SK-N-SH (cell line): Measurements from ENCODE around the gene SNIP1. TPM values are rescaled to one million over a fixed set of nuclear protein-coding genes. Genes with fewer than 3 reads are reported as not detected.

Source experiments
- CTCF ChIA-PET: fragments of 300-600, 350-600 bp; formaldehyde crosslinking; extraction: SDS; loops from one replicate; lab custom pipeline; 2021; lab: Yijun Ruan, JAX
- POLR2A ChIA-PET: fragments of 350-600 bp; sonication (Branson Sonifier 250); formaldehyde crosslinking; extraction: SDS; loops from one replicate; lab custom pipeline; 2020; ENCODE audit warnings: antibody characterized with exemption, inconsistent platforms; lab: Yijun Ruan, JAX
- DNase-seq: peaks from one replicate; pipeline ENCODE4 v3.0.0; 2012
- H2AFZ ChIP-seq: fragments of 200-600 bp; sonication (generic); 2 replicates; pipeline ENCODE4 v1.8.1; 2016; ENCODE audit warnings: antibody characterized with exemption, mild to moderate bottlenecking, low read depth
- H3F3A ChIP-seq: fragments of 200-600 bp; sonication (generic); replicated peaks from 2 replicates; pipeline ENCODE3; 2016; ENCODE audit warnings: antibody characterized with exemption, mild to moderate bottlenecking; ENCODE audit not compliant: insufficient read depth
- H3K27ac ChIP-seq, 2 experiments: fragments of 200-500 bp in 1 of 2; fragments of 200-600 bp in 1 of 2; sonication (Bioruptor generic) in 1 of 2; sonication (generic), shearing (Covaris generic) in 1 of 2; 2 replicates each; pipeline versions ENCODE4 v1.5.1 to v1.6.1; 2014 to 2016; ENCODE audit warnings: low read depth in 2 of 2, inconsistent platforms in 1 of 2, low read length in 1 of 2, mild to moderate bottlenecking in 1 of 2, mixed read lengths in 1 of 2
- H3K27me3 ChIP-seq: fragments of 200-600 bp; sonication (generic), shearing (Covaris generic); 2 replicates; pipeline ENCODE4 v1.6.1; 2016; ENCODE audit warnings: mixed run types; ENCODE audit not compliant: insufficient read depth
- H3K36me3 ChIP-seq, 2 experiments: fragments of 200-500 bp in 1 of 2; fragments of 200-600 bp in 1 of 2; sonication (Bioruptor generic) in 1 of 2; sonication (generic) in 1 of 2; replicated peaks in 1 of 2; 2 replicates each; pipeline versions ENCODE3 to v1.5.1; 2014 to 2016; ENCODE audit warnings: low read length in 1 of 2, mild to moderate bottlenecking in 1 of 2; ENCODE audit not compliant: insufficient read depth in 2 of 2, control insufficient read depth in 1 of 2
- H3K4me1 ChIP-seq, 2 experiments: fragments of 200-500 bp in 1 of 2; fragments of 200-600 bp in 1 of 2; sonication (Bioruptor generic) in 1 of 2; sonication (generic), shearing (Covaris generic) in 1 of 2; 2 replicates each; pipeline versions ENCODE4 v1.5.1 to v1.6.1; 2014 to 2016; ENCODE audit warnings: low read depth in 1 of 2, low read length in 1 of 2, mixed run types in 1 of 2; ENCODE audit not compliant: insufficient read depth in 2 of 2, control insufficient read depth in 1 of 2
- H3K4me2 ChIP-seq: fragments of 200-600 bp; sonication (generic), shearing (Covaris generic); 2 replicates; pipeline ENCODE4 v1.6.1; 2017; ENCODE audit warnings: mixed run types
- H3K4me3 ChIP-seq, 2 experiments: fragments of 200-500 bp in 1 of 2; fragments of 200-600 bp in 1 of 2; sonication (Bioruptor generic) in 1 of 2; sonication (generic), shearing (Covaris generic) in 1 of 2; 2 replicates each; pipeline versions ENCODE4 v1.5.1 to v1.8.1; 2014 to 2016; ENCODE audit warnings: low read depth in 2 of 2, inconsistent platforms in 1 of 2, low read length in 1 of 2, mild to moderate bottlenecking in 1 of 2, mixed read lengths in 1 of 2, moderate library complexity in 1 of 2
- H3K79me2 ChIP-seq: fragments of 200-600 bp; sonication (generic); 2 replicates; pipeline ENCODE4 v1.8.1; 2017; ENCODE audit warnings: mild to moderate bottlenecking; ENCODE audit not compliant: insufficient read depth
- H3K9ac ChIP-seq: fragments of 200-600 bp; sonication (generic); 2 replicates; pipeline ENCODE4 v1.6.1; 2017; ENCODE audit warnings: mixed run types
- H3K9me2 ChIP-seq: fragments of 200-600 bp; sonication (generic); 2 replicates; pipeline ENCODE4 v1.6.1; 2017; ENCODE audit warnings: mixed run types
- H3K9me3 ChIP-seq: fragments of 200-600 bp; sonication (generic); 2 replicates; pipeline ENCODE4 v1.6.1; 2017; ENCODE audit warnings: mixed run types, mild to moderate bottlenecking, moderate library complexity
- H4K20me1 ChIP-seq: fragments of 200-600 bp; sonication (generic); 2 replicates; pipeline ENCODE4 v1.6.1; 2017; ENCODE audit warnings: mild to moderate bottlenecking, mixed run types; ENCODE audit not compliant: insufficient read depth
- CHD2 ChIP-seq: fragments of 150-350 bp; IDR thresholded peaks from 2 replicates; pipeline ENCODE4 v1.6.1; 2018; ENCODE audit warnings: low read length; ENCODE audit not compliant: partially characterized antibody
- ELF1 ChIP-seq: IDR thresholded peaks from 2 replicates; pipeline ENCODE4 v1.4.0; 2012
- EP300 ChIP-seq, 2 experiments: IDR thresholded peaks; 2 replicates each; pipeline versions ENCODE4 v1.4.0 to v1.6.1; 2012; ENCODE audit warnings: borderline replicate concordance in 1 of 2, low read depth in 1 of 2, low read length in 1 of 2
- FOSL2 ChIP-seq: IDR thresholded peaks from 2 replicates; pipeline ENCODE4 v1.4.0; 2012; ENCODE audit warnings: low read depth, mild to moderate bottlenecking, moderate library complexity, borderline replicate concordance
- FOXJ3 ChIP-seq: sonication (generic); formaldehyde crosslinking; IDR thresholded peaks from 2 replicates; pipeline ENCODE4 v1.5.1; 2020; ENCODE audit warnings: mild to moderate bottlenecking, missing genetic modification reagents
- FOXM1 ChIP-seq: IDR thresholded peaks from 2 replicates; pipeline ENCODE4 v1.4.0; 2012; ENCODE audit warnings: low read depth, mild to moderate bottlenecking
- GABPA ChIP-seq: IDR thresholded peaks from 2 replicates; pipeline ENCODE4 v1.4.0; 2012; ENCODE audit warnings: low read depth, mild to moderate bottlenecking
- GATA2 ChIP-seq: sonication (generic); formaldehyde crosslinking; IDR thresholded peaks from 2 replicates; pipeline ENCODE4 v1.5.0; 2020; ENCODE audit warnings: mild to moderate bottlenecking, missing genetic modification reagents
- MEF2A ChIP-seq: IDR thresholded peaks from 2 replicates; pipeline ENCODE4 v1.4.0; 2012; ENCODE audit warnings: low read depth, borderline replicate concordance
- MXI1 ChIP-seq: IDR thresholded peaks from 2 replicates; pipeline ENCODE4 v1.6.1; 2012; ENCODE audit warnings: mild to moderate bottlenecking, low read depth, low read length, improper control_type of control experiment
- NRF1 ChIP-seq: IDR thresholded peaks from 2 replicates; pipeline ENCODE4 v1.6.1; 2012; ENCODE audit warnings: low read depth, mild to moderate bottlenecking, low read length
- RCOR1 ChIP-seq: fragments of 150-350 bp; IDR thresholded peaks from 2 replicates; pipeline ENCODE4 v1.6.1; 2017; ENCODE audit warnings: antibody characterized with exemption, low read length
- RFX5 ChIP-seq: IDR thresholded peaks from 2 replicates; pipeline ENCODE4 v1.6.1; 2012; ENCODE audit warnings: mild to moderate bottlenecking, improper control_type of control experiment, low read length
- RXRA ChIP-seq: IDR thresholded peaks from 2 replicates; pipeline ENCODE4 v1.4.0; 2012; ENCODE audit warnings: low read depth, mild to moderate bottlenecking, borderline replicate concordance
- SIN3A ChIP-seq: IDR thresholded peaks from 2 replicates; pipeline ENCODE4 v1.6.1; 2012; ENCODE audit warnings: low read depth, mild to moderate bottlenecking, low read length, moderate library complexity, borderline replicate concordance
- SMC3 ChIP-seq: IDR thresholded peaks from 2 replicates; pipeline ENCODE4 v1.6.1; 2012; ENCODE audit warnings: low read depth, low read length, improper control_type of control experiment
- TAF1 ChIP-seq: IDR thresholded peaks from 2 replicates; pipeline ENCODE4 v1.6.1; 2012; ENCODE audit warnings: low read depth, mild to moderate bottlenecking, low read length, moderate library complexity, borderline replicate concordance
- TCF12 ChIP-seq: IDR thresholded peaks from 2 replicates; pipeline ENCODE4 v1.4.0; 2012
- YY1 ChIP-seq: IDR thresholded peaks from 2 replicates; pipeline ENCODE4 v1.4.0; 2012; ENCODE audit warnings: low read depth, mild to moderate bottlenecking
- WGBS: methylation state at CpG from one replicate; pipeline ENCODE4 v1.1.6; 2017; ENCODE audit warnings: low lambda C conversion rate; 5-methylcytosine and 5-hydroxymethylcytosine counted together
- polyA plus RNA-seq, 3 experiments: library from polyadenylated mRNA; depleted of rRNA; stranded (reverse); fragments of >200 nt; gene quantifications; 2 replicates each; pipeline ENCODE4 v1.2.3, GENCODE V29; 2012
- TF ChIP-seq, protein P1 (sequence below): IDR thresholded peaks from 2 replicates; pipeline ENCODE4 v1.4.0; 2012; ENCODE audit warnings: low read depth
- TF ChIP-seq, protein P2 (sequence below): fragments of 150-350 bp; IDR thresholded peaks from 2 replicates; pipeline ENCODE4 v1.6.1; 2017; ENCODE audit warnings: antibody characterized with exemption, low read length, low read depth, borderline replicate concordance
- TF ChIP-seq, protein P3 (sequence below): fragments of 200-600 bp; sonication (generic); IDR thresholded peaks from 2 replicates; pipeline ENCODE4 v1.6.1; 2017; ENCODE audit warnings: antibody characterized with exemption, mild to moderate bottlenecking, moderate library complexity
- TF ChIP-seq, protein P4 (sequence below): IDR thresholded peaks from 2 replicates; pipeline ENCODE4 v1.4.0; 2012; ENCODE audit warnings: low read depth, borderline replicate concordance
- TF ChIP-seq, protein P5 (sequence below): IDR thresholded peaks from 2 replicates; pipeline ENCODE4 v1.4.0; 2012; ENCODE audit warnings: low read depth, borderline replicate concordance

Gene SNIP1
- polyA plus RNA-seq, 1 of the 3 experiments (the other 2 are of a cell fraction): 10.2 TPM

DNA sequence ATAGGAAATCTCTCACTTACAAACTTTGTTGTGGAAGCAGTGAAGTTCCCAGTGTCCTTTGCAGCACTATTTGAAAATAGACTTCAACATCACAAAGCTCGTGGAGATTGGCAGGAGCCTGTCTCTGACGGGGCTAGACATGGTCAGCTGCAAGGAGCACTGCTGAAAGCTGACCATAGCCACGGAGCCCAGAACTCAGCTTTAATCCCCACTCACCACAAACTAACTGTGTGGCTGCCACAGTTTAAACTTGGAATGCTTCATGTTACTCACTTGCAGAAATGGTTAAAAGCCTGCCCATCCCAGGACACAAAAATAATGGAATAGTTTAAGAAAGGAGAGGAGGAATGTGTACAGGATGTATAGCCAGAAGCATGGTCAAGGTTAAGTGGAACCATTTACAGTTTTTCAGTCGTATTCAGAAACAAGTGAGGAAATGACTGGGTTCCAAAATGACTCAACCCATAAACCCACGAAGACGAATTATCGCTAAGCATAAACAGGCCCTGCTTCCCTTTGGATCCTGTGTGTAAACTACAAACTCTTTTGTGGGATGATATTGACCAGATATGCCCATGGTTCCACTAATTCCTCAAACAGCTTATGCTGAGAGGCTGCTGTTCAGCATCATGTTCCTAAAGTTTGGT, 20.9 kb upstream of the SNIP1 start:
- CTCF ChIA-PET: interaction anchor here (0.8 kb wide), 1 partner anchor 13 kb away, joined by 3 read pairs; no protein-coding TSS in a partner anchor
- TF ChIP-seq RXRA (0 out of 2 replicates have a peak, but pooled peaks have one; percentile 34), SMC3 (no peak), FOXM1 (0 out of 2 replicates have a peak, but pooled peaks have one; percentile 33), GATA2 (CRISPR knock-in tag) (no peak), YY1 (no peak), ELF1 (no peak), EP300 (IDR thresholded peaks at IDR 0.05; ENCODE audit: borderline replicate concordance in 1 of 2, low read depth in 1 of 2, low read length in 1 of 2) (peak; percentile 58 to 62; a peak in 3 of 4 replicates), RFX5 (no peak), GABPA (no peak), FOSL2 (peak; percentile 78), TCF12 (peak; percentile 96), FOXJ3 (no peak), CHD2 (no peak), TAF1 (no peak), NRF1 (no peak), RCOR1 (no peak), MXI1 (no peak), MEF2A (no peak), SIN3A (peak; percentile 13; the same call in 1 of the 2 replicates)
- TF ChIP-seq, protein P1, sequence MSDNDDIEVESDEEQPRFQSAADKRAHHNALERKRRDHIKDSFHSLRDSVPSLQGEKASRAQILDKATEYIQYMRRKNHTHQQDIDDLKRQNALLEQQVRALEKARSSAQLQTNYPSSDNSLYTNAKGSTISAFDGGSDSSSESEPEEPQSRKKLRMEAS: peak; percentile 57; the same call in 1 of the 2 replicates
- TF ChIP-seq, protein P2, sequence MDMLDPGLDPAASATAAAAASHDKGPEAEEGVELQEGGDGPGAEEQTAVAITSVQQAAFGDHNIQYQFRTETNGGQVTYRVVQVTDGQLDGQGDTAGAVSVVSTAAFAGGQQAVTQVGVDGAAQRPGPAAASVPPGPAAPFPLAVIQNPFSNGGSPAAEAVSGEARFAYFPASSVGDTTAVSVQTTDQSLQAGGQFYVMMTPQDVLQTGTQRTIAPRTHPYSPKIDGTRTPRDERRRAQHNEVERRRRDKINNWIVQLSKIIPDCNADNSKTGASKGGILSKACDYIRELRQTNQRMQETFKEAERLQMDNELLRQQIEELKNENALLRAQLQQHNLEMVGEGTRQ: no peak
- TF ChIP-seq, protein P3, sequence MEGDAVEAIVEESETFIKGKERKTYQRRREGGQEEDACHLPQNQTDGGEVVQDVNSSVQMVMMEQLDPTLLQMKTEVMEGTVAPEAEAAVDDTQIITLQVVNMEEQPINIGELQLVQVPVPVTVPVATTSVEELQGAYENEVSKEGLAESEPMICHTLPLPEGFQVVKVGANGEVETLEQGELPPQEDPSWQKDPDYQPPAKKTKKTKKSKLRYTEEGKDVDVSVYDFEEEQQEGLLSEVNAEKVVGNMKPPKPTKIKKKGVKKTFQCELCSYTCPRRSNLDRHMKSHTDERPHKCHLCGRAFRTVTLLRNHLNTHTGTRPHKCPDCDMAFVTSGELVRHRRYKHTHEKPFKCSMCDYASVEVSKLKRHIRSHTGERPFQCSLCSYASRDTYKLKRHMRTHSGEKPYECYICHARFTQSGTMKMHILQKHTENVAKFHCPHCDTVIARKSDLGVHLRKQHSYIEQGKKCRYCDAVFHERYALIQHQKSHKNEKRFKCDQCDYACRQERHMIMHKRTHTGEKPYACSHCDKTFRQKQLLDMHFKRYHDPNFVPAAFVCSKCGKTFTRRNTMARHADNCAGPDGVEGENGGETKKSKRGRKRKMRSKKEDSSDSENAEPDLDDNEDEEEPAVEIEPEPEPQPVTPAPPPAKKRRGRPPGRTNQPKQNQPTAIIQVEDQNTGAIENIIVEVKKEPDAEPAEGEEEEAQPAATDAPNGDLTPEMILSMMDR: no peak
- TF ChIP-seq, protein P4, sequence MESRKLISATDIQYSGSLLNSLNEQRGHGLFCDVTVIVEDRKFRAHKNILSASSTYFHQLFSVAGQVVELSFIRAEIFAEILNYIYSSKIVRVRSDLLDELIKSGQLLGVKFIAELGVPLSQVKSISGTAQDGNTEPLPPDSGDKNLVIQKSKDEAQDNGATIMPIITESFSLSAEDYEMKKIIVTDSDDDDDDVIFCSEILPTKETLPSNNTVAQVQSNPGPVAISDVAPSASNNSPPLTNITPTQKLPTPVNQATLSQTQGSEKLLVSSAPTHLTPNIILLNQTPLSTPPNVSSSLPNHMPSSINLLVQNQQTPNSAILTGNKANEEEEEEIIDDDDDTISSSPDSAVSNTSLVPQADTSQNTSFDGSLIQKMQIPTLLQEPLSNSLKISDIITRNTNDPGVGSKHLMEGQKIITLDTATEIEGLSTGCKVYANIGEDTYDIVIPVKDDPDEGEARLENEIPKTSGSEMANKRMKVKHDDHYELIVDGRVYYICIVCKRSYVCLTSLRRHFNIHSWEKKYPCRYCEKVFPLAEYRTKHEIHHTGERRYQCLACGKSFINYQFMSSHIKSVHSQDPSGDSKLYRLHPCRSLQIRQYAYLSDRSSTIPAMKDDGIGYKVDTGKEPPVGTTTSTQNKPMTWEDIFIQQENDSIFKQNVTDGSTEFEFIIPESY: no peak
- TF ChIP-seq, protein P5, sequence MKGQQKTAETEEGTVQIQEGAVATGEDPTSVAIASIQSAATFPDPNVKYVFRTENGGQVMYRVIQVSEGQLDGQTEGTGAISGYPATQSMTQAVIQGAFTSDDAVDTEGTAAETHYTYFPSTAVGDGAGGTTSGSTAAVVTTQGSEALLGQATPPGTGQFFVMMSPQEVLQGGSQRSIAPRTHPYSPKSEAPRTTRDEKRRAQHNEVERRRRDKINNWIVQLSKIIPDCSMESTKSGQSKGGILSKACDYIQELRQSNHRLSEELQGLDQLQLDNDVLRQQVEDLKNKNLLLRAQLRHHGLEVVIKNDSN: no peak

More for the DNA sequence above, 20.9 kb upstream of the SNIP1 start:
- H3K9ac ChIP-seq: peak overlapping the region; percentile 24; the same call in 1 of the 2 replicates
- no peaks in the 10 kb centered on the region for H3K9me2 ChIP-seq
- no peak overlapping the region for H3K4me3 ChIP-seq
- DNase-seq: no peak
- peaks cover 2 to 30% of the 10 kb centered on the region in 2 experiments; a peak in 3 of 4 replicates for H3K4me1 ChIP-seq
- H3F3A ChIP-seq: peaks cover 49% of the 10 kb centered on the region
- H3K79me2 ChIP-seq: peaks cover 14% of the 10 kb centered on the region; the same call in 1 of the 2 replicates
- peaks cover 65 to 74% of the 10 kb centered on the region in 2 experiments for H3K36me3 ChIP-seq
- H3K4me2 ChIP-seq: peak overlapping the region; percentile 40; the same call in 1 of the 2 replicates
- H3K9me3 ChIP-seq: no peaks in the 10 kb centered on the region
- H3K27ac ChIP-seq: peak overlapping the region; percentile 82 to 88
- no peaks in the 10 kb centered on the region for H4K20me1 ChIP-seq
- H2AFZ ChIP-seq: no peak overlapping the region
- POLR2A ChIA-PET: no interaction called here
- no peaks in the 10 kb centered on the region for H3K27me3 ChIP-seq
- 25% methylated on average over 7 of the region's 7 CpGs for WGBS
